HepG2 (cell line): ENCODE data around the gene NOP14. TPM values are rescaled to one million over a fixed set of nuclear protein-coding genes. Genes with fewer than 3 reads are reported as not detected.
A peak's percentile ranks its signal among the peaks of the same experiment; 100 is the strongest.
"Not testable (repeated sequence)": the region's sequence is repeated elsewhere in the genome, so short reads cannot be mapped to it uniquely, and the experiment has no call there.

Source experiments
- ATAC-seq: fragments of 200-7000 bp; cut with Tn5 transposase; 3 replicates; pipeline ENCODE4 v1.9.1; 2020; ENCODE audit warnings: mild to moderate bottlenecking, moderate library complexity
- BruUV-seq: library from RNA; stranded (reverse); fragments of 400-500 nt; replicated peaks from 2 replicates; lab custom pipeline; 2021; lab: Mats Ljungman, UMichigan
- CTCF ChIA-PET: fragments of 300-600 bp; formaldehyde crosslinking; extraction: SDS; loops from one replicate; lab custom pipeline; 2021; ENCODE audit warnings: low total read pairs, inconsistent platforms, low intra/inter-chr PET ratio; lab: Yijun Ruan, JAX
- POLR2A ChIA-PET: fragments of 350-600 bp; sonication (Branson Sonifier 250); formaldehyde crosslinking; loops from one replicate; lab custom pipeline; 2020; ENCODE audit warnings: antibody characterized with exemption, inconsistent platforms; lab: Yijun Ruan, JAX
- DNase-seq: peaks from one replicate; pipeline ENCODE4 v3.0.0-alpha.2; 2015; ENCODE audit warnings: low spot score
- FAIRE-seq: peaks from 3 replicates; lab custom pipeline; 2011; peaks lifted over from hg19 to GRCh38; lab: Jason Lieb, UNC
- H2AFZ ChIP-seq: one replicate; pipeline ENCODE4 v1.6.1; 2011; ENCODE audit warnings: low read length, inconsistent platforms
- H3K27ac ChIP-seq: fragments of 300-600 bp; 3 replicates; pipeline ENCODE4 v1.8.0; 2011; ENCODE audit warnings: mixed run types, mild to moderate bottlenecking, mixed read lengths, low read length, inconsistent platforms; ENCODE audit not compliant: insufficient read depth; ENCODE audit errors: extremely low read length
- H3K27me3 ChIP-seq, 2 experiments: fragments of 200-600 bp in 1 of 2; 2 replicates in 1 of 2; 3 replicates in 1 of 2; pipeline versions ENCODE4 v1.6.0 to v1.8.0; 2011; ENCODE audit warnings: low read length in 2 of 2, mild to moderate bottlenecking in 2 of 2, moderate library complexity in 2 of 2, inconsistent platforms in 1 of 2; ENCODE audit not compliant: insufficient read depth in 2 of 2, control insufficient read depth in 1 of 2
- H3K36me3 ChIP-seq, 2 experiments: fragments of 200-600 bp in 1 of 2; replicated peaks in 1 of 2; 2 replicates in 1 of 2; 3 replicates in 1 of 2; pipeline versions ENCODE4 v1.5.1 to v1.8.0; 2011; ENCODE audit warnings: low read length in 2 of 2, inconsistent platforms in 1 of 2; ENCODE audit not compliant: insufficient read depth in 2 of 2, control insufficient read depth in 1 of 2
- H3K4me1 ChIP-seq: 2 replicates; pipeline ENCODE4 v1.5.1; 2012; ENCODE audit warnings: low read length, inconsistent platforms; ENCODE audit not compliant: insufficient read depth
- H3K4me2 ChIP-seq: 2 replicates; pipeline ENCODE4 v1.6.0; 2011; ENCODE audit warnings: low read depth, low read length, inconsistent platforms
- H3K4me3 ChIP-seq, 3 experiments: fragments of 200-600 bp in 1 of 3; sonication (generic), shearing (Covaris generic) in 1 of 3; replicated peaks in 1 of 3; 2 replicates each; pipeline ENCODE4 v1.5.1; 2011 to 2016; ENCODE audit warnings: low read length in 3 of 3, inconsistent platforms in 2 of 3, low read depth in 2 of 3, mild to moderate bottlenecking in 2 of 3, control low read depth in 1 of 3, mixed read lengths in 1 of 3; ENCODE audit not compliant: insufficient read depth in 1 of 3
- H3K79me2 ChIP-seq: one replicate; pipeline ENCODE4 v1.6.1; 2011; ENCODE audit warnings: low read length, inconsistent platforms; ENCODE audit not compliant: insufficient read depth
- H3K9ac ChIP-seq: 2 replicates; pipeline ENCODE4 v1.6.0; 2011; ENCODE audit warnings: mild to moderate bottlenecking, low read depth, low read length, inconsistent platforms; ENCODE audit not compliant: insufficient read depth
- H3K9me3 ChIP-seq: 2 replicates; pipeline ENCODE4 v1.5.1; 2012; ENCODE audit warnings: mild to moderate bottlenecking, low read length
- H4K20me1 ChIP-seq: 2 replicates; pipeline ENCODE4 v1.6.0; 2011; ENCODE audit warnings: inconsistent platforms, mild to moderate bottlenecking, low read length, moderate library complexity; ENCODE audit not compliant: insufficient read depth
- FIP1L1 ChIP-seq: fragments of 200-400 bp; formaldehyde crosslinking; IDR thresholded peaks from 2 replicates; pipeline ENCODE4 v1.6.1; 2018; ENCODE audit warnings: low read depth, mild to moderate bottlenecking, low read length, moderate library complexity, borderline replicate concordance; ENCODE audit not compliant: insufficient read depth
- HMGXB4 ChIP-seq, 2 experiments: sonication (generic) in 1 of 2; formaldehyde crosslinking in 1 of 2; IDR thresholded peaks; 2 replicates each; pipeline versions ENCODE4 v1.4.0 to v1.6.1; 2018 to 2020; ENCODE audit warnings: missing genetic modification reagents in 2 of 2, borderline replicate concordance in 1 of 2, low read depth in 1 of 2, mild to moderate bottlenecking in 1 of 2, missing biosample characterization in 1 of 2
- HNRNPL ChIP-seq: fragments of 200-400 bp; formaldehyde crosslinking; IDR thresholded peaks from 2 replicates; pipeline ENCODE4 v1.6.1; 2017; ENCODE audit warnings: mild to moderate bottlenecking, low read depth, low read length
- POGZ ChIP-seq: sonication (generic); formaldehyde crosslinking; IDR thresholded peaks from 2 replicates; pipeline ENCODE4 v1.4.0; 2020; ENCODE audit warnings: mild to moderate bottlenecking, missing genetic modification reagents
- RBFOX2 ChIP-seq: fragments of 200-400 bp; formaldehyde crosslinking; IDR thresholded peaks from 2 replicates; pipeline ENCODE4 v1.6.1; 2017; ENCODE audit warnings: low read depth, mild to moderate bottlenecking, low read length
- TAF15 ChIP-seq: fragments of 200-400 bp; formaldehyde crosslinking; IDR thresholded peaks from one replicate; pipeline ENCODE4 v1.6.1; 2018; ENCODE audit warnings: mild to moderate bottlenecking, low read depth, low read length; ENCODE audit not compliant: poor library complexity, severe bottlenecking
- UBTF ChIP-seq: sonication (generic); formaldehyde crosslinking; IDR thresholded peaks from 2 replicates; pipeline ENCODE4 v1.4.0; 2020; ENCODE audit warnings: mild to moderate bottlenecking, missing genetic modification reagents
- ZMYM2 ChIP-seq: sonication (generic); formaldehyde crosslinking; IDR thresholded peaks from 2 replicates; pipeline ENCODE4 v1.8.0; 2022; ENCODE audit warnings: mild to moderate bottlenecking, missing genetic modification reagents
- ZMYM3 ChIP-seq: sonication (generic); formaldehyde crosslinking; IDR thresholded peaks from 2 replicates; pipeline ENCODE4 v1.5.1; 2020; ENCODE audit warnings: mild to moderate bottlenecking, missing genetic modification reagents
- WGBS: methylation state at CpG from one replicate; pipeline ENCODE4 v1.1.6; 2017; ENCODE audit warnings: low lambda C conversion rate; 5-methylcytosine and 5-hydroxymethylcytosine counted together
- in situ Hi-C: cut with HindIII; loops from 2 replicates; pipeline ENCODE4 v1.10.0; 2017; ENCODE audit warnings: low pct_unique_long_range_greater_than_20kb; ENCODE audit not compliant: extremely low pct_ligation_motif_present
- intact Hi-C: fragments of 100-400 bp; cut with micrococcal nuclease; formaldehyde crosslinking; loops from one replicate; pipeline ENCODE4 v1.10.0; 2022; ENCODE audit not compliant: unreplicated experiment
- polyA plus RNA-seq, 8 experiments: library from polyadenylated mRNA; depleted of rRNA in 3 of 8; stranded (reverse) in 7 of 8; unstranded in 1 of 8; fragments of >200 nt; fragmentation: Illumina TruSeq in 4 of 8; extraction: Trizol in 4 of 8; gene quantifications; 2 replicates each; pipeline versions ENCODE4 v1.2.1 to v1.2.3, GENCODE V29; 2011 to 2016; ENCODE audit warnings: low read depth in 4 of 8, missing spikeins in 1 of 8, mixed read lengths in 1 of 8; ENCODE audit not compliant: insufficient read depth in 1 of 8
- total RNA-seq, 5 experiments: library from RNA; depleted of rRNA; stranded (reverse); fragments of >200 nt; fragmentation: Illumina TruSeq; extraction: Trizol; gene quantifications; 2 replicates each; pipeline ENCODE4 v1.2.3, GENCODE V29; 2016; ENCODE audit warnings: low read depth in 1 of 5
- TF ChIP-seq, protein P1 (sequence below): sonication (generic); formaldehyde crosslinking; IDR thresholded peaks from 2 replicates; pipeline ENCODE4; 2020; ENCODE audit warnings: missing genetic modification reagents, mild to moderate bottlenecking, borderline replicate concordance
- TF ChIP-seq, protein P2 (sequence below): sonication (generic); formaldehyde crosslinking; IDR thresholded peaks from 2 replicates; pipeline ENCODE4 v1.5.0; 2020; ENCODE audit warnings: mild to moderate bottlenecking, missing genetic modification reagents, moderate library complexity

Gene NOP14
- total and polyA plus RNA-seq, 2 of the 13 experiments (the other 11 are each of a cell fraction or from before 2014, with no cell fraction given): 6.9 to 47.9 TPM

DNA sequence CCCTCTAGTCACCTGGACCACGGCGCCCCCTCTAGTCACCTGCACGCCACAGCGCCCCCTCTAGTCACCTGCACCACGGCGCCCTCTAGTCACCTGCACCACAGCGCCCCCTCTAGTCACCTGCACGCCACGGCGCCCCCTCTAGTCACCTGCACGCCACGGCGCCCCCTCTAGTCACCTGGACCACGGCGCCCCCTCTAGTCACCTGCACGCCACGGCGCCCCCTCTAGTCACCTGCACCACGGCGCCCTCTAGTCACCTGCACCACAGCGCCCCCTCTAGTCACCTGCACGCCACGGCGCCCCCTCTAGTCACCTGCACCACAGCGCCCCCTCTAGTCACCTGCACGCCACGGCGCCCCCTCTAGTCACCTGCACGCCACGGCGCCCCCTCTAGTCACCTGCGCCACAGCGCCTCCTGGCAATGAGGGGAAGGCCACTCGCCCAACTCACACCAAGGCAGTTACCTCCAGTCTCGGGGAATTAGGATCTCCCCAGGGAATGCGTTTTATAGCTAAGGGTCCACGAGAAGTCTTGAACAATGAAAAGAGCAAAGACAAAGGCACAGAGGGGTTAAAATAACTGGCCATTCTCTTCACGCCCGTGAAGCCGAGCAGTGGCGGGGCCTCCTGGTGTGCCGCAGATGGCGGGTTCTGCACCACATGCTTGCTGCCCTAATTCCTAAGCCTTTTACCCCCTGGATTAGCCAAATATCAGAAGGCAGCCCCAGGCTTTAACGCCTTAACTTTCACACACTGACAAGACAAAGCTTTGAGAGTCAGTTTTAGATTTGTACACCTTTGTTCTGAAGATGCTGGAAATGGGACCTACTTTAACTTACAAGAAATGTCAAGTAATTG is 7.8 kb downstream of the NOP14 start:
- BruUV-seq, H3K27me3 ChIP-seq, POLR2A ChIA-PET, DNase-seq, ATAC-seq, intact Hi-C loops, H3K4me3 ChIP-seq, FAIRE-seq, H2AFZ ChIP-seq, H3K9ac ChIP-seq, in situ Hi-C loops, H3K4me2 ChIP-seq, H3K9me3 ChIP-seq: not testable (repeated sequence)
- H3K27ac ChIP-seq: peak overlapping the region; percentile 26
- CTCF ChIA-PET: interaction anchor here (0.7 to 2.0 kb wide), 7 partner anchors 10 to 514 kb away, joined by 3 to 6 read pairs (median 4); partner anchors contain the start of gene TNIP2
- H3K79me2 ChIP-seq: peaks cover 22% of the 10 kb centered on the region
- peaks cover 24 to 67% of the 10 kb centered on the region in 2 experiments for H3K36me3 ChIP-seq
- H4K20me1 ChIP-seq: peaks cover 11% of the 10 kb centered on the region
- WGBS: 98% methylated on average over 44 of the region's 44 CpGs
- H3K4me1 ChIP-seq: peaks cover 40% of the 10 kb centered on the region; the same call in 1 of the 2 replicates
- TF ChIP-seq TAF15 (peak; percentile 34), ZMYM2 (peak; percentile 59; the same call in 1 of the 2 replicates), FIP1L1 (0 out of 2 replicates have a peak, but pooled peaks have one; percentile 50), UBTF (CRISPR knock-in tag) (0 out of 2 replicates have a peak, but pooled peaks have one; percentile 29), POGZ (0 out of 2 replicates have a peak, but pooled peaks have one; percentile 11), HNRNPL (peak; percentile 35; the same call in 1 of the 2 replicates), HMGXB4 (CRISPR knock-in tag; IDR thresholded peaks at IDR 0.05; ENCODE audit: borderline replicate concordance in 1 of 2, low read depth in 1 of 2) (peak in 1 of 2 experiments; percentile 2; a peak in 1 of 4 replicates), RBFOX2 (peak; percentile 73), ZMYM3 (CRISPR knock-in tag) (peak; percentile 28; the same call in 1 of the 2 replicates)
- TF ChIP-seq, protein P1, sequence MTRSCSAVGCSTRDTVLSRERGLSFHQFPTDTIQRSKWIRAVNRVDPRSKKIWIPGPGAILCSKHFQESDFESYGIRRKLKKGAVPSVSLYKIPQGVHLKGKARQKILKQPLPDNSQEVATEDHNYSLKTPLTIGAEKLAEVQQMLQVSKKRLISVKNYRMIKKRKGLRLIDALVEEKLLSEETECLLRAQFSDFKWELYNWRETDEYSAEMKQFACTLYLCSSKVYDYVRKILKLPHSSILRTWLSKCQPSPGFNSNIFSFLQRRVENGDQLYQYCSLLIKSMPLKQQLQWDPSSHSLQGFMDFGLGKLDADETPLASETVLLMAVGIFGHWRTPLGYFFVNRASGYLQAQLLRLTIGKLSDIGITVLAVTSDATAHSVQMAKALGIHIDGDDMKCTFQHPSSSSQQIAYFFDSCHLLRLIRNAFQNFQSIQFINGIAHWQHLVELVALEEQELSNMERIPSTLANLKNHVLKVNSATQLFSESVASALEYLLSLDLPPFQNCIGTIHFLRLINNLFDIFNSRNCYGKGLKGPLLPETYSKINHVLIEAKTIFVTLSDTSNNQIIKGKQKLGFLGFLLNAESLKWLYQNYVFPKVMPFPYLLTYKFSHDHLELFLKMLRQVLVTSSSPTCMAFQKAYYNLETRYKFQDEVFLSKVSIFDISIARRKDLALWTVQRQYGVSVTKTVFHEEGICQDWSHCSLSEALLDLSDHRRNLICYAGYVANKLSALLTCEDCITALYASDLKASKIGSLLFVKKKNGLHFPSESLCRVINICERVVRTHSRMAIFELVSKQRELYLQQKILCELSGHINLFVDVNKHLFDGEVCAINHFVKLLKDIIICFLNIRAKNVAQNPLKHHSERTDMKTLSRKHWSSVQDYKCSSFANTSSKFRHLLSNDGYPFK: peak; percentile 25; the same call in 1 of the 2 replicates
- TF ChIP-seq, protein P2, sequence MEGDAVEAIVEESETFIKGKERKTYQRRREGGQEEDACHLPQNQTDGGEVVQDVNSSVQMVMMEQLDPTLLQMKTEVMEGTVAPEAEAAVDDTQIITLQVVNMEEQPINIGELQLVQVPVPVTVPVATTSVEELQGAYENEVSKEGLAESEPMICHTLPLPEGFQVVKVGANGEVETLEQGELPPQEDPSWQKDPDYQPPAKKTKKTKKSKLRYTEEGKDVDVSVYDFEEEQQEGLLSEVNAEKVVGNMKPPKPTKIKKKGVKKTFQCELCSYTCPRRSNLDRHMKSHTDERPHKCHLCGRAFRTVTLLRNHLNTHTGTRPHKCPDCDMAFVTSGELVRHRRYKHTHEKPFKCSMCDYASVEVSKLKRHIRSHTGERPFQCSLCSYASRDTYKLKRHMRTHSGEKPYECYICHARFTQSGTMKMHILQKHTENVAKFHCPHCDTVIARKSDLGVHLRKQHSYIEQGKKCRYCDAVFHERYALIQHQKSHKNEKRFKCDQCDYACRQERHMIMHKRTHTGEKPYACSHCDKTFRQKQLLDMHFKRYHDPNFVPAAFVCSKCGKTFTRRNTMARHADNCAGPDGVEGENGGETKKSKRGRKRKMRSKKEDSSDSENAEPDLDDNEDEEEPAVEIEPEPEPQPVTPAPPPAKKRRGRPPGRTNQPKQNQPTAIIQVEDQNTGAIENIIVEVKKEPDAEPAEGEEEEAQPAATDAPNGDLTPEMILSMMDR: peak; percentile 67
